NOMO-1 (cell line): ENCODE measurements around the gene AP1AR.
A peak's percentile ranks its signal among the peaks of the same experiment; 100 is the strongest.
"Not testable (repeated sequence)": the region's sequence is repeated elsewhere in the genome, so short reads cannot be mapped to it uniquely, and the experiment has no call there.

Source experiments
- DNase-seq, 2 experiments: peaks; one replicate each; lab custom pipeline; 2025; ENCODE audit not compliant: unreplicated experiment in 2 of 2; lab: John Stamatoyannopoulos, UW

AP1AR gene

GRCh38 chr4:112305477-112305876 is 73.9 kb downstream of the AP1AR start:
- not testable (repeated sequence) for DNase-seq

GRCh38 chr4:112309263-112309791 is 77.7 kb downstream of the AP1AR start:
- not testable (repeated sequence) for DNase-seq

- DNase-seq, result no peak
Measured at GRCh38 chr4:112311516-112311915, 79.9 kb downstream of the AP1AR start.

- DNase-seq, result peak; percentile 50 to 93
Measured at GRCh38 chr4:112312610-112313239, 81.1 kb downstream of the AP1AR start.

- peak in 1 of 2 experiments; percentile 56 for DNase-seq
Measured at GRCh38 chr4:112315446-112315845, 83.9 kb downstream of the AP1AR start.

- peak; percentile 57 to 78 for DNase-seq
Measured at GRCh38 chr4:112316360-112316759, 84.8 kb downstream of the AP1AR start.

GRCh38 chr4:112318239-112319142 is 86.9 kb downstream of the AP1AR start:
- peak in 1 of 2 experiments; percentile 4 for DNase-seq
